Suppressor macrophage (primary cell): ENCODE measurements around the gene CD79B.
"Not testable (repeated sequence)": the region's sequence is repeated elsewhere in the genome, so short reads cannot be mapped to it uniquely, and the experiment has no call there.

Source experiments
- DNase-seq, 4 experiments: peaks; one replicate each; pipeline ENCODE4 v3.0.0-alpha.2; 2020 to 2022

Gene CD79B

GRCh38 chr17:63930951-63931575, 1.1 kb downstream of the CD79B start:
- DNase-seq: peak; percentile 65 to 84 (median 80)

DNA sequence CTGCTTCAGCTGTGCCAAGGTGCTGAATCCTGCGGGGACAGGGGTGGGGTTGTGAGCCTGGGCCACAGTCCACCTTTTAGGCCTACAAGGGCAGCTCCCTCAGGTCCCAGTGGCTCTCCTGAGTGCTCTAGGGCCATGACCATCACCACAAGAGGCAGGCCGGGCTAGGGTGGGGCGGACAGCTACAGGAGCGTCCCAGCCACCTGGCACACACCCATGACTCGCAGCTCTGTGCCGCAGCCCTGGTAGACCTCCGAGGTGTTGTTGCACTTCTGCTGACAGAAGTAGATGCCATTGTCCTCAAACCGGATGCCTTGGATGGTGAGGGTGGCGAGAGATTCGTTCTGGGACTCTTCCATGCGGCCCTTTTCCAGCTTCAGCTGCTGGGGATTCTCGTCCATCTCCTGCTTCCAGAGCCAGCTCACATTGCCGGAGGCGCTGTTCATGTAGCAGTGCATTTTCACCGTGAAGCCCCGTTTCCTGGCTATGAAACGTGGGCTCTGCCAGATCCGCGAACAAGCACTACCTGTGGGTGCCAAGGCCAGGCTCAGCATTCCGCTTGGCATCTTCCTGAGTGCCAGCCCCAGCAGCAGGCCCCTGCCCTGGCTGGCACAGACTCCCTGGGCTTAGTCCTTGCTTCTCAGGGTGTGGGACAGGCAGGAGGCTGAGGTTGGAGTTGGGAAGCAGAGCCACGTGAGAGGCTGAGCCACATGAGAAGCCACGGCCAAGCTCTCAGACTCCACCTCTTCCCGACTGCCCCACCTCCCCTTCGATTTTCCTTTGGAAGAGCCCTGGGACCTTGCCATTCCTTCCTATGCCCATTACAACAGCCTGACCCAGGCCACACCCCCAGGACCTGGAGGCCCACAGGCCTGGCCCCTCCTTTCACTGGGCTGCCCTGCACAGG, 2.0 kb downstream of the CD79B start:
- DNase-seq: no peak

GRCh38 chr17:63928966-63929695, 3.0 kb downstream of the CD79B start:
- DNase-seq: no peak

- no peak for DNase-seq
Measured at GRCh38 chr17:63928172-63928666, 3.9 kb downstream of the CD79B start.

GRCh38 chr17:63927464-63928171, 4.5 kb downstream of the CD79B start:
- DNase-seq: no peak

GRCh38 chr17:63926164-63926563, 6.0 kb downstream of the CD79B start:
- DNase-seq: no peak

DNA sequence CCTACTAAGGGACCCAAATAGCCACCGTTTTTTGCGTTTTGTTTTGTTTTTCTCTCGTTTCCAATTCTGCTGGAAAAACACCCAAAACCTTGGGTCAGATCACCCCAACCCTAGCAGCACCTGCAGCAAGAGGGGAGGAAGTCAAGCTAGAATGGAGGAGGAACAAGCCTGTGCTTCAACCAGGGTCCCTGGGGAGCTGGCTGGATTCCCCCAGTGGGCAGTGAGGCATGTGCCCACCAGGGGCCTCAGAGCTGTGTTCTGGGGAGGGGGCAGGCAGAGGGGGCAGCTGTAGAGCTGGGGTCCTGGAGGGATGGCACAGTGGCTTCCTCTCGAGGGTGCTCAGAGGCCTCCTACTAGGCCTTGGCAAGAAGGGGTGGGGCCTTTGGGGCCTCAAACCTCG, 6.5 kb downstream of the CD79B start:
- DNase-seq: no peak

- DNase-seq: peak in 1 of 4 experiments; percentile 15
Measured at GRCh38 chr17:63922402-63922801, 9.7 kb downstream of the CD79B start.

DNA sequence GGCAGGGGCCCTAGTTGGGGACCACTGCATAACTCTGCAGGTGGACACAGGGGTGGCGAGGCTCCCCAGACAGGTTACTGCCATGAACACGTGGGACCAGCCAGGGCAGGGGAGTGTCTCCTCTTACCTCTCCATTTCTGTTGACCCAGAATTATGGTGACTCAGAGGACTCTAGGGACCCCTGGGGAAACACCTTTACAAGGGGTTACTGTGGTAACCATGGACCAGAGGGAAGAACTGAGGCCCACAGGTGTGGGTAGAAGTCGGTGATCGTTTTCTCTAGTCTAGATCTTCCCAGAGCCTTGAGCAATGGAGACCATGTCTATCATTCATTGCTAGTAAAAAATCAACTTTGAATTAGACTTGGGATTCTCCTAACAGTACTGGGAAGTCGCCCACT, 11.4 kb downstream of the CD79B start:
- not testable (repeated sequence) for DNase-seq

- DNase-seq: not testable (repeated sequence)
Measured at GRCh38 chr17:63920050-63920449, 12.1 kb downstream of the CD79B start.

DNA sequence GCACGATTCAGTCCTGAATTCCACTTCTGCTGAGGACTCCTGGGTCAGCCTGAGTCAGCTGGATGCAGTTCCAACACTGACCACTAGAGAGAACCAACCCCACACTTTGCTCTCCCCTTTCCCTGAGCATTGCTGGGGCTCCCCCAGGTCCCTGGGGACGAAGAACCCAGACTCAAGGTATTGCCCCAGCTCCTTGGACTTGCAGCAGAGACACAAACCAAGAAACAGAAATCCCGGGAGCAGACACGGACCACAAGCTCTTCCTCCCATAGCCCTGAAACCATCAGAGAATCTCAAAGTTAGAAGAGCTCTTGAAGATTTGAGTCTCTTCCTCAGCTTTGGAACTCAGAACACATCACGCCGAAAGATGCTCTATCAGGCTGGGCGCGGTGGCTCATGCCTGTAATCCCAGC, 12.8 kb downstream of the CD79B start:
- peak; percentile 72 to 81 (median 78) for DNase-seq

DNA sequence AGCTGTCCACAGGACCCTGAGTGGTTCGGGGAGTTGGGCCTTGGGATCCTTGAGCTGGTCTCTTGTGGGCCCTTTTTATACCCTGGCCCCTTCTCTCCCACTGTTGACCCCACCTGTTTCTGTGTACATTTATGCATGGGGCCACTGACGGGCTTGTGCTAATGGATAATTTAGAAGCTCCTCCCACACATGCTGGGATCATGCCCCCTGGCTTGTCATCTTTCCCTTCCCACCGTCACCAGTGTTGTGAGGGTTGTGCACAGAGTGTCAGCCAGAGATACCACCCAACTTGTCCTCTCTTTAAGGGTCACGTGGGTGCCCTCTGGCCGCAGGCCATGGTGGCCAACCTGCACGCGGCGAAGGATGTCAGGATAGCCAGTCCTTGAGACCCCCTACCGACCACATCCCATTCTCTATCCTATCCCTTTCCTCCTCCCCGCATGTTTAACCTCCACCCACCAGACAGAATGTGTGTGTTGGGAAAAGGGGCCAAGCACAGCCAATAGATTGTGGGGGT, 13.3 kb downstream of the CD79B start, which contains the start of gene GH1:
TSS of gene GH1 (minus strand) at position 51 of the 517 bp plus-strand sequence. CDS start 63 bp downstream, outside the sequence.
- not testable (repeated sequence) for DNase-seq

GRCh38 chr17:63918305-63918704, 13.8 kb downstream of the CD79B start:
- DNase-seq: no peak

GRCh38 chr17:63917646-63918045, 14.5 kb downstream of the CD79B start:
- DNase-seq: no peak

DNA sequence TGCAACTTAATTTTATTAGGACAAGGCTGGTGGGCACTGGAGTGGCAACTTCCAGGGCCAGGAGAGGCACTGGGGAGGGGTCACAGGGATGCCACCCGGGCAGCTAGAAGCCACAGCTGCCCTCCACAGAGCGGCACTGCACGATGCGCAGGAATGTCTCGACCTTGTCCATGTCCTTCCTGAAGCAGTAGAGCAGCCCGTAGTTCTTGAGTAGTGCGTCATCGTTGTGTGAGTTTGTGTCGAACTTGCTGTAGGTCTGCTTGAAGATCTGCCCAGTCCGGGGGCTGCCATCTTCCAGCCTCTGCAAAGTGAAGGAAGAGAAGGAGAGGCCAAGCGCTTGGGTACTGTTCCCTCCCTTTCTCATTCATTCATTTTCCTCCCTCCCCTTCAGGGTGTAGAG, 14.9 kb downstream of the CD79B start:
- not testable (repeated sequence) for DNase-seq

DNA sequence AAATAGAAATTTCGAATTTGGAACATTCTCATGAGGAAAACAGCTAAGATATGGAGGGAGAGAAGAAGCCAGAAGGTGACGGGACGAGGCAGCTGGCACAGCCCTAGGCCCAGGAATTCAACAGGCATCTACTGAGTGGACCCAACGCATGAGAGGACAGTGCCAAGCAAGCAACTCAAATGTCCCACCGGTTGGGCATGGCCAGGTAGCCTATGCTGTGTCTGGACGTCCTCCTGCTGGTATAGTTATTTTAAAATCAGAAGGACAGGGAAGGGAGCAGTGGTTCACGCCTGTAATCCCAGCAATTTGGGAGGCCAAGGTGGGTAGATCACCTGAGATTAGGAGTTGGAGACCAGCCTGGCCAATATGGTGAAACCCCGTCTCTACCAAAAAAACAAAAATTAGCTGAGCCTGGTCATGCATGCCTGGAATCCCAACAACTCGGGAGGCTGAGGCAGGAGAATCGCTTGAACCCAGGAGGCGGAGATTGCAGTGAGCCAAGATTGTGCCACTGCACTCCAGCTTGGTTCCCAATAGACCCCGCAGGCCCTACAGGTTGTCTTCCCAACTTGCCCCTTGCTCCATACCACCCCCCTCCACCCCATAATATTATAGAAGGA, 15.5 kb downstream of the CD79B start:
- DNase-seq: no peak

DNA sequence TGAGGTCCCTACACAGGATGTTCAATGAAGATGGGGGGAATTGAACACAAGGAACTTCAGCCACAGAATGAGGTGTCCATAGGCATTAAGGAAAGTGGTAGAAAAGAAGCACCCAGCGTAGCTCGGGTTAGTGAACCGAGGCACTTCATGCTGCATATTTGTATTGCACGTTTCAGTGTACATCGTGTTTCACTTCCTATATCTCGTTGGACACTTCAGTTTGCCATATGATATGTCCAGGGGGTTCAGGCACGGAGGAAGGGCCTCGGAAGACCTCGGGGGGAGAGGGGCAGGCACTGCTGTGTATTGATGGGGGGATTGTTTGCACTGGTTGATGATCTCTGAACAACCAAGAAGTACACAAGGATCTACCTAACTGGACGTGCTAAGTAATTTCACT, 16.4 kb downstream of the CD79B start:
- peak in 1 of 4 experiments; percentile 28 for DNase-seq

- no peak for DNase-seq
Measured at GRCh38 chr17:63914471-63914870, 17.7 kb downstream of the CD79B start.

DNA sequence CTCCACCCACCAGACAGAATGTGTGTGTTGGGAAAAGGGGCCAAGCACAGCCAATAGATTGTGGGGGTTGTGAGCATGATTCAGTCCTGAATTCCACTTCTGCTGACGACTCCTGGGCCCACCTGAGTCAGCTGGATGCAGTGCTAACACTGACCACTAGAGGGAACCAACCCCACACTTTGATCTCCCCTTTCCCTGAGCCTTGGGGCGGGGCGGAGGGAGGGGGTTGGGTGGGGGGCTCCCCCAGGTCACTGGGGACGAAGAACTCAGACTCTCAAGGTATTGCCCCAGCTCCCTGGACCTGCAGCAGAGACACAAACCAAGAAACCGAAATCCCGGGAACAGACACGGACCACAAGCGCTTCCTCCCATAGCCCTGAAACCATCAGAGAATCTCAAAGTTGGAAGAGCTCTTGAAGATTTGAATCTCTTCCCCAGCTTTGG, 20.5 kb downstream of the CD79B start:
- peak; percentile 32 to 58 (median 48) for DNase-seq

- no peak for DNase-seq
Measured at GRCh38 chr17:63911041-63911635, 21.0 kb downstream of the CD79B start, which contains the start of gene CSHL1. CSHL1 (minus strand) TSS chr17:63911258; CDS start chr17:63911196, 62 bp downstream.

DNA sequence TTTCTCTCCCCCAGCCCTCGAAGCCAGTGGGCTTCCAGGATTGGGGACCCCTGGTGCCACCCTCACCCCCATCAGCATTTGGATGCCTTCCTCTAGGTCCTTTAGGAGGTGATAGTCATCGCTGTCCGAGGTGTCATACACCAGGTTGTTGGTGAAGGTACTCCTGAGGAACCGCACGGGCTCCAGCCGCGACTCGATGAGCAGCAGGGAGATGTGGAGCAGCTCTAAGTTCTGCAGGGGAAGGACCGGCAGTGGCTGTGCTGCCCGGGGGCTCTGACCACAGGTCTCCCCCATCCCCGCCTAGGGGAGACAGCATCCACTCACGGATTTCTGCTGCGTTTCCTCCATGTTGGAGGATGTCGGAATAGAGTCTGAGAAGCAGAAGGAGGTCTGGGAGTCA, 22.0 kb downstream of the CD79B start:
- no peak for DNase-seq
